HL-60 (cell line): ENCODE data around the gene RAB25.

Source experiments
- DNase-seq, 2 experiments: peaks; one replicate each; pipeline ENCODE4 v3.0.0-alpha.2; 2010 to 2020; ENCODE audit warnings: low read depth in 1 of 2, low spot score in 1 of 2
- H3K27ac ChIP-seq: fragments of 250-450 bp; sonication (Bioruptor Pico); replicated peaks from 2 replicates; pipeline ENCODE4 v1.5.1; 2020; ENCODE audit warnings: mild to moderate bottlenecking, moderate library complexity
- H3K27me3 ChIP-seq: fragments of 250-450 bp; sonication (Bioruptor Pico); 2 replicates; pipeline ENCODE4 v1.5.1; 2021; ENCODE audit warnings: mild to moderate bottlenecking, moderate library complexity; ENCODE audit not compliant: insufficient read depth, poor library complexity, severe bottlenecking
- H3K4me3 ChIP-seq: replicated peaks from 2 replicates; pipeline ENCODE4 v1.5.1; 2011; ENCODE audit warnings: mild to moderate bottlenecking, control low read depth, low read length; ENCODE audit not compliant: insufficient read depth
- CTCF ChIP-seq: IDR thresholded peaks from one replicate; pipeline ENCODE4 v1.5.1; 2011; ENCODE audit warnings: low read length, control low read depth, inconsistent platforms; ENCODE audit not compliant: insufficient read depth
- GABPA ChIP-seq: IDR thresholded peaks from 2 replicates; pipeline ENCODE4 v1.6.1; 2012; ENCODE audit warnings: low read depth
- POLR2AphosphoS5 ChIP-seq: IDR thresholded peaks from 2 replicates; pipeline ENCODE4 v1.6.1; 2012; ENCODE audit warnings: low read depth
- REST ChIP-seq: IDR thresholded peaks from 2 replicates; pipeline ENCODE4 v1.6.1; 2012; ENCODE audit warnings: low read depth; ENCODE audit not compliant: insufficient replicate concordance
- SPI1 ChIP-seq: IDR thresholded peaks from 2 replicates; pipeline ENCODE4 v1.6.1; 2012; ENCODE audit warnings: low read depth, mild to moderate bottlenecking, borderline replicate concordance

RAB25 gene

DNA sequence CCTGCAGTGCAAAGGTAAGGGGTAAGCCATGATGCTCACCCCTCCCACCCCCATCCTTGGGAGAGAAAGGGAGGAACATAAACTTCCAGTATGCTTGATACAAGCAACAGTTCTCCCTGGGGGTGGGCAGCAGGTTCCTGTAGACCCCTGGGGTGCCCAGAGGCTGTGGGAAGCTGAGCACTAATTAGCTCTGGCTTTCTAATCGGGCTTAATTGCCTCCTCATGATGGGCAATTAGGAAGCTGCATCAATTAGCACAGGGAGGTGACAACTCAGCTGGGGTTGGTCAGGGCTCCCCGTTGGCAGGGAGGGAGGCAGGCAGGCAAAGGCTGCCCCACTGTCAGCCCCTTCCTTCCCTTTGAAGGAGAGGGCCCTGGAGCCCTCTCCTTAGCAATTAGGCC, 37.8 kb downstream of the RAB25 start:
- Histone ChIP-seq H3K27me3 (no peaks in the 10 kb centered on the region), H3K4me3 (no peak overlapping the region), H3K27ac (no peak overlapping the region)
- no peak for DNase-seq
- TF ChIP-seq POLR2AphosphoS5 (no peak), REST (no peak), GABPA (no peak), SPI1 (no peak), CTCF (no peak)

DNA sequence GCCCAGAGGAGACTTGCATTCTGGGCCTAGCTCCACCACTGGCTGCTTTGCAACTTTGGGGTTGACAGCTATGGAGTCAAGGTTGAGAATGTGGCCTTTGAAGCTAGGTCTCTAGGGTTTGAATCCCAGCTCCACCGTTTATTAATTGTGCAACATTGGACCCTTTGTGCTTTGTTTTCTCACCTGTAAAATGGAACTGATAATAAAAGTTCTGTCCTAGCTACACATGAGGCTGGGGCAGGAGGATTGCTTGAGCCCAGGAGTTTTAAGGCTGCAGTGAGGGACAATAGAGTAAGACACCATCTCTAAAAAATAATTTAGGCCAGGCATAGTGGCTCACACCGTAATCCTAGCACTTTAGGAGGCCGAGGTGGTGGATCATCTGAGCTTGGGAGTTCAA, 38.3 kb downstream of the RAB25 start:
- no peak for DNase-seq
- TF ChIP-seq CTCF (no peak), SPI1 (no peak), POLR2AphosphoS5 (no peak), REST (no peak), GABPA (no peak)
- no peak overlapping the region for H3K27ac ChIP-seq

DNA sequence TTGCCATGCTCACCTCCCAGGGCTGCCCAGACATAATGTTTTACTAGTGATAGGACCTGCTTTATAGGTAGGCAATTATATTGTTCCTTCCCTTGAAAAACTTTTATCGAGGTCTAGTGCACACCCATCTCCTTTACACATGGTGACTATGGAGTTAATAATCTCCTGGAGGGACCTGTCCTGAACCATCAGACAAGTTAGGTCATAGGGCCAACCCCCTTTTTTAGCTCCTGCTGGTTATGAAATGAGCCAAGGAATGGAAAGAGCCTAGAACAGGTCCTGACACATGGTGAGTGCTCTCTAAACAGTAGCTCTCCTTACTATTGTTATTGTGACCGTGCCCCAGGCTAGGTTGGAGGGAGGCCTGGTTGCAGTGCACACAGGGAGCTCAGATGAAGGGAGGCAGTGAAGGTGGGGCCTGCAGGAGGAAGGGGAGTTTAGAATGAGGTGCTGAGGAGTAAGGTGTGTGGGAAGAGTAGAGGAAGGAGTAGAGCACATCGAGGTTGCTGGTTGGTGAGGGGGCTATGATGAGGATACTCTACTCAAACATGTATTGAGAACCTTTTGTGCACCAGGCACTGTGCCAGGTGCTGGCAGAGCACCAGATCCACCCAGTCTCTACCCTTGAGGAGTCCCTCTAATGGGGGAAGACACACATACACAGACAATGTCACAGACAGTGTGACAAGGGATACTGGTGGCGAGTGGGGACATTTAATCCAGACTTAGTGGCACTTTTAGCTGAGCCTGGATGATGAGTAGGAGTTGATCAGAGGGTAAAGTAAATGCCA, 39.4 kb downstream of the RAB25 start:
- Histone ChIP-seq H3K4me3 (no peak overlapping the region), H3K27me3 (no peaks in the 10 kb centered on the region), H3K27ac (no peak overlapping the region)
- no peak for TF ChIP-seq SPI1
- no peak for TF ChIP-seq REST
- TF ChIP-seq CTCF: no peak
- no peak for TF ChIP-seq GABPA
- DNase-seq: no peak

More for the DNA sequence above, 38.3 kb downstream of the RAB25 start:
- Histone ChIP-seq H3K4me3 (no peak overlapping the region), H3K27me3 (no peaks in the 10 kb centered on the region)
